Measurements from ENCODE around the gene SPOPL. TPM values are rescaled to one million over a fixed set of nuclear protein-coding genes. Genes with fewer than 3 reads are reported as not detected.

SPOPL gene
- total and polyA plus RNA-seq, 9 of the 15 experiments (the other 6 are each of a cell fraction or from before 2014, with no cell fraction given) = 0.53 to 6.1 (median 4.1) TPM

DNA sequence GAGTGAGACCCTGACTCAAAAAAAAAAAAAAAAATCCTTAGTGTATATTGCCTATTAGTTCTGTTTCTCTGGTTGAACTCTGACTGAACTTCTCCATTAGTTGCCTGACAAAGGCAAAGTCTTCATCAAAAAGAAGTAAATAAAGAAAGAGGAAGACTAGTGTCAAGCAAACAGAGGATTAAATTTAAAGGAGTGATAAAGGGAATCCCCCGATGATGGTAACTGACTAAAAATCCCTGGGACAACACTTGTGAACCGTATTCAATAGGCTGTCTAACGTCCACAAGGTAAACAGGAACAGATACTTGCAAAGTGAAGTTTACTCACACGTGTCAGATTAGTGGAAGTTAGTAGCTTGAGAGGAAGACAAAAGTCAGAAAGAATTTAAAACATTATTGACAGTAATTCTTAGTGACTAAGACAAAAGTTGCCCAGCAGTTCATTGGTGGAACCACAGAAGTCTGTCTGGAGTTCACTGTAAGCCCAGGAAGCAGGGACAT, 26.2 kb upstream of the SPOPL start:
- ChIA-PET CTCF (ENCODE audit: low intra/inter-chr PET ratio) (no interaction called here), POLR2A (no interaction called here)
- H3K4me3 ChIP-seq = no peak overlapping the region
- no peaks in the 10 kb centered on the region for H3K9me1 ChIP-seq (ENCODE audit: control insufficient read depth, insufficient read depth, low read length)
- H3K36me3 ChIP-seq (ENCODE audit: control insufficient read depth, insufficient read depth, low read length) = no peaks in the 10 kb centered on the region
- no TSS peak for BruUV-seq (replicated peaks)
- ATAC-seq (no peak), FAIRE-seq (no peak), DNase-seq (ENCODE audit: extremely low read depth in 1 of 4, low spot score in 3 of 4) (no peak)
- no peak overlapping the region for H3K4me2 ChIP-seq (ENCODE audit: insufficient read depth, low read length)
- no peaks in the 10 kb centered on the region for H4K20me1 ChIP-seq (replicated peaks; ENCODE audit: control insufficient read depth, insufficient read depth, low read length)
- TF ChIP-seq SMAD2 (IDR thresholded peaks at IDR 0.05; ENCODE audit: low read depth, low read length) = no peak
- peaks cover 6 to 19% of the 10 kb centered on the region in 2 experiments for H3K4me1 ChIP-seq (replicated peaks in 1 of 2; ENCODE audit: control insufficient read depth in 2 of 2, insufficient read depth in 2 of 2, low read length in 2 of 2)
- in situ Hi-C loops (cut with MboI) = no loop called here
- no peak overlapping the region for H3K9ac ChIP-seq (ENCODE audit: insufficient read depth in 1 of 2, low read depth in 2 of 2, low read length in 2 of 2)
- no peaks in the 10 kb centered on the region for H3K79me2 ChIP-seq (ENCODE audit: control insufficient read depth, insufficient read depth, low read length)
- 28% methylated on average over 4 of the region's 4 CpGs for WGBS (ENCODE audit: insufficient coverage, low coverage, missing lambda C conversion rate)
- H3K27me3 ChIP-seq (ENCODE audit: control insufficient read depth in 2 of 2, insufficient read depth in 2 of 2, low read length in 2 of 2) = no peaks in the 10 kb centered on the region
- no peaks in the 10 kb centered on the region; the same call in 1 of the 2 replicates for H3K9me3 ChIP-seq (replicated peaks; ENCODE audit: control insufficient read depth, insufficient read depth, low read depth, low read length)
- intact Hi-C loops (cut with micrococcal nuclease) = loop anchor here (10.0 kb wide), 4 partner anchors 179 to 349 kb away; partner anchors contain the start of gene NXPH2
- no peak overlapping the region for H3K27ac ChIP-seq (ENCODE audit: extremely low read depth, low read depth, low read length)
- H2AFZ ChIP-seq (ENCODE audit: low read depth, low read length) = no peak overlapping the region

DNA sequence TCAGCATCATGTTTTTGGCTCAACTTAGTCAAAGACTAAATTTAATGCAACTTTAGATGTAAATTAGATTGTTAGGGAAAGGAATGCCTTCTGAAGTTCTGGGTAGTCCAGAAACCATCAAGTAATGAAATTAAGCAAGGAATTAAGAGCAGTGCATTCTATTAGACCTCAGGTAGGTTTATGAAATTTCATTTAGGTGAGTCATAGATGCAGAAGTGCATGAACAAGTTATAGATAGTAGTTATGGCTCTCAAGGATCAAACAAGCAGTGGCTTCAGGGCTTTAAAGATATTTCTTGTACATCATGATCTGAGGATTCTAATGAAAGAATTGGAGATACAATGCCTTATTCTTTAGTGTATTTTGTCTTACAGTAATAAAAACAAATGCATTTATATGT, 25.4 kb upstream of the SPOPL start:
- H4K20me1 ChIP-seq (replicated peaks; ENCODE audit: control insufficient read depth, insufficient read depth, low read length) = no peaks in the 10 kb centered on the region
- no peak for DNase-seq (ENCODE audit: extremely low read depth in 1 of 4, low spot score in 3 of 4)
- no peaks in the 10 kb centered on the region for H3K36me3 ChIP-seq (ENCODE audit: control insufficient read depth, insufficient read depth, low read length)
- H3K4me1 ChIP-seq (replicated peaks in 1 of 2; ENCODE audit: control insufficient read depth in 2 of 2, insufficient read depth in 2 of 2, low read length in 2 of 2) = peaks cover 6 to 19% of the 10 kb centered on the region in 2 experiments
- BruUV-seq (replicated peaks) = no TSS peak
- no peaks in the 10 kb centered on the region for H3K9me1 ChIP-seq (ENCODE audit: control insufficient read depth, insufficient read depth, low read length)
- no peaks in the 10 kb centered on the region for H3K79me2 ChIP-seq (ENCODE audit: control insufficient read depth, insufficient read depth, low read length)
- FAIRE-seq = no peak
- in situ Hi-C loops (cut with MboI) = no loop called here
- H3K4me2 ChIP-seq (ENCODE audit: insufficient read depth, low read length) = no peak overlapping the region
- no peak for ATAC-seq
- CTCF ChIA-PET (ENCODE audit: low intra/inter-chr PET ratio) = no interaction called here
- H3K9me3 ChIP-seq (replicated peaks; ENCODE audit: control insufficient read depth, insufficient read depth, low read depth, low read length) = no peaks in the 10 kb centered on the region; the same call in 1 of the 2 replicates
- H3K27ac ChIP-seq (ENCODE audit: extremely low read depth, low read depth, low read length) = no peak overlapping the region
- no peaks in the 10 kb centered on the region for H3K27me3 ChIP-seq (ENCODE audit: control insufficient read depth in 2 of 2, insufficient read depth in 2 of 2, low read length in 2 of 2)
- H3K4me3 ChIP-seq = no peak overlapping the region
- H3K9ac ChIP-seq (ENCODE audit: insufficient read depth in 1 of 2, low read depth in 2 of 2, low read length in 2 of 2) = no peak overlapping the region
- POLR2A ChIA-PET = no interaction called here
- H2AFZ ChIP-seq (ENCODE audit: low read depth, low read length) = no peak overlapping the region
- intact Hi-C loops (cut with micrococcal nuclease) = loop anchor here (10.0 kb wide), 4 partner anchors 179 to 349 kb away; partner anchors contain the start of gene NXPH2
- TF ChIP-seq TOE1 (IDR thresholded peaks at IDR 0.05; ENCODE audit: borderline replicate concordance) (no peak), TOE1 (CRISPR knock-in tag; IDR thresholded peaks at IDR 0.05; ENCODE audit: borderline replicate concordance, low read depth) (no peak), TEAD4 (IDR thresholded peaks at IDR 0.05; ENCODE audit: low read length) (no peak), TEAD4 (CRISPR knock-in tag; IDR thresholded peaks at IDR 0.05; ENCODE audit: borderline replicate concordance) (no peak), SAFB (IDR thresholded peaks at IDR 0.05; ENCODE audit: borderline replicate concordance, low read depth, low read length) (no peak), YBX1 (IDR thresholded peaks at IDR 0.05) (no peak), FOXM1 (IDR thresholded peaks at IDR 0.05; ENCODE audit: low read depth) (no peak), FOXM1 (CRISPR knock-in tag; IDR thresholded peaks at IDR 0.05; ENCODE audit: low read depth) (no peak), FOXA3 (CRISPR knock-in tag; conservative IDR thresholded peaks at IDR 0.05 in 1 of 2, IDR thresholded peaks at IDR 0.05 in 1 of 2) (no peak)
- TF ChIP-seq, protein P1, sequence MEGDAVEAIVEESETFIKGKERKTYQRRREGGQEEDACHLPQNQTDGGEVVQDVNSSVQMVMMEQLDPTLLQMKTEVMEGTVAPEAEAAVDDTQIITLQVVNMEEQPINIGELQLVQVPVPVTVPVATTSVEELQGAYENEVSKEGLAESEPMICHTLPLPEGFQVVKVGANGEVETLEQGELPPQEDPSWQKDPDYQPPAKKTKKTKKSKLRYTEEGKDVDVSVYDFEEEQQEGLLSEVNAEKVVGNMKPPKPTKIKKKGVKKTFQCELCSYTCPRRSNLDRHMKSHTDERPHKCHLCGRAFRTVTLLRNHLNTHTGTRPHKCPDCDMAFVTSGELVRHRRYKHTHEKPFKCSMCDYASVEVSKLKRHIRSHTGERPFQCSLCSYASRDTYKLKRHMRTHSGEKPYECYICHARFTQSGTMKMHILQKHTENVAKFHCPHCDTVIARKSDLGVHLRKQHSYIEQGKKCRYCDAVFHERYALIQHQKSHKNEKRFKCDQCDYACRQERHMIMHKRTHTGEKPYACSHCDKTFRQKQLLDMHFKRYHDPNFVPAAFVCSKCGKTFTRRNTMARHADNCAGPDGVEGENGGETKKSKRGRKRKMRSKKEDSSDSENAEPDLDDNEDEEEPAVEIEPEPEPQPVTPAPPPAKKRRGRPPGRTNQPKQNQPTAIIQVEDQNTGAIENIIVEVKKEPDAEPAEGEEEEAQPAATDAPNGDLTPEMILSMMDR (IDR thresholded peaks at IDR 0.05 in 2 of 3, conservative IDR thresholded peaks at IDR 0.05 in 1 of 3; ENCODE audit: insufficient read depth in 2 of 3, low read depth in 1 of 3, low read length in 3 of 3) = no peak
- TF ChIP-seq, protein P2, sequence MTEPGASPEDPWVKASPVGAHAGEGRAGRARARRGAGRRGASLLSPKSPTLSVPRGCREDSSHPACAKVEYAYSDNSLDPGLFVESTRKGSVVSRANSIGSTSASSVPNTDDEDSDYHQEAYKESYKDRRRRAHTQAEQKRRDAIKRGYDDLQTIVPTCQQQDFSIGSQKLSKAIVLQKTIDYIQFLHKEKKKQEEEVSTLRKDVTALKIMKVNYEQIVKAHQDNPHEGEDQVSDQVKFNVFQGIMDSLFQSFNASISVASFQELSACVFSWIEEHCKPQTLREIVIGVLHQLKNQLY (CRISPR knock-in tag; conservative IDR thresholded peaks at IDR 0.05) = no peak
